ENCODE measurements around the gene EOLA1.
A peak's percentile ranks its signal among the peaks of the same experiment; 100 is the strongest.
"Not testable (repeated sequence)": the region's sequence is repeated elsewhere in the genome, so short reads cannot be mapped to it uniquely, and the experiment has no call there.

The EOLA1 gene

GRCh38 chrX:149513825-149514428 is 26.9 kb upstream of the EOLA1 start:
- FAIRE-seq = no peak
- no peak for DNase-seq (ENCODE audit: low spot score)

GRCh38 chrX:149515954-149516602 is 24.7 kb upstream of the EOLA1 start:
- DNase-seq (ENCODE audit: low spot score) (no peak), FAIRE-seq (no peak)

- DNase-seq (ENCODE audit: low spot score) (no peak), FAIRE-seq (no peak)
These were observed 24.2 kb upstream of the EOLA1 start for GRCh38 chrX:149516604-149517003.

- no peak for DNase-seq (ENCODE audit: low spot score)
- FAIRE-seq = no peak
These were observed 23.5 kb upstream of the EOLA1 start for GRCh38 chrX:149517308-149517707.

GRCh38 chrX:149518236-149518635 is 22.6 kb upstream of the EOLA1 start:
- FAIRE-seq = no peak
- no peak for DNase-seq (ENCODE audit: low spot score)

- DNase-seq (ENCODE audit: low spot score); FAIRE-seq: not testable (repeated sequence)
These were observed 20.1 kb upstream of the EOLA1 start for GRCh38 chrX:149520636-149521277.

GRCh38 chrX:149521438-149521837 is 19.4 kb upstream of the EOLA1 start:
- DNase-seq (ENCODE audit: low spot score) = no peak
- no peak for FAIRE-seq

- no peak for FAIRE-seq
These were observed 17.9 kb upstream of the EOLA1 start for GRCh38 chrX:149522916-149523315.

GRCh38 chrX:149525389-149525788 is 15.4 kb upstream of the EOLA1 start:
- DNase-seq (ENCODE audit: low spot score) (peak; percentile 57), FAIRE-seq (peak; percentile 86)

More at GRCh38 chrX:149522916-149523315, 17.9 kb upstream of the EOLA1 start:
- DNase-seq (ENCODE audit: low spot score) = peak; percentile 62

GRCh38 chrX:149525903-149526302 is 14.9 kb upstream of the EOLA1 start:
- FAIRE-seq; DNase-seq (ENCODE audit: low spot score): not testable (repeated sequence)

- DNase-seq (ENCODE audit: low spot score); FAIRE-seq: not testable (repeated sequence)
These were observed 14.3 kb upstream of the EOLA1 start for GRCh38 chrX:149526318-149527033.

- peak; percentile 15 for FAIRE-seq
These were observed 13.1 kb upstream of the EOLA1 start for GRCh38 chrX:149527705-149528104.

GRCh38 chrX:149528381-149528780 is 12.4 kb upstream of the EOLA1 start:
- FAIRE-seq = no peak

More at GRCh38 chrX:149527705-149528104, 13.1 kb upstream of the EOLA1 start:
- DNase-seq (ENCODE audit: low spot score) = no peak

GRCh38 chrX:149531599-149531998 is 9.2 kb upstream of the EOLA1 start:
- FAIRE-seq = no peak

More at GRCh38 chrX:149528381-149528780, 12.4 kb upstream of the EOLA1 start:
- no peak for DNase-seq (ENCODE audit: low spot score)

GRCh38 chrX:149532868-149533267 is 7.9 kb upstream of the EOLA1 start:
- not testable (repeated sequence) for DNase-seq (ENCODE audit: low spot score); FAIRE-seq

More at GRCh38 chrX:149531599-149531998, 9.2 kb upstream of the EOLA1 start:
- no peak for DNase-seq (ENCODE audit: low spot score)

GRCh38 chrX:149533999-149534398 is 6.8 kb upstream of the EOLA1 start:
- DNase-seq (ENCODE audit: low spot score); FAIRE-seq: not testable (repeated sequence)

GRCh38 chrX:149534926-149535602 is 5.7 kb upstream of the EOLA1 start:
- not testable (repeated sequence) for DNase-seq (ENCODE audit: low spot score); FAIRE-seq

GRCh38 chrX:149537474-149537873 is 3.3 kb upstream of the EOLA1 start:
- FAIRE-seq; DNase-seq (ENCODE audit: low spot score): not testable (repeated sequence)

GRCh38 chrX:149539283-149540130 is 1.3 kb upstream of the EOLA1 start:
- FAIRE-seq = peak; percentile 92
- DNase-seq (ENCODE audit: low spot score) = peak; percentile 85

GRCh38 chrX:149540131-149540620 is 636 bp upstream of the EOLA1 start:
- DNase-seq (ENCODE audit: low spot score) (peak; percentile 66), FAIRE-seq (no peak)
